DND-41 (cell line): ENCODE data around the gene ACSS3.

Experiments used
- EZH2 ChIP-seq: IDR thresholded peaks from 3 replicates; pipeline ENCODE4 v1.6.1; 2012; ENCODE audit warnings: borderline replicate concordance, low read depth, mild to moderate bottlenecking, moderate library complexity, low read length, inconsistent platforms; ENCODE audit not compliant: severe bottlenecking
- TF ChIP-seq, protein P1 (sequence below): IDR thresholded peaks from 2 replicates; pipeline ENCODE4 v1.5.1; 2012; ENCODE audit warnings: borderline replicate concordance, low read length, moderate library complexity, mild to moderate bottlenecking; ENCODE audit not compliant: poor library complexity, severe bottlenecking; ENCODE audit errors: extremely low read depth

DNA sequence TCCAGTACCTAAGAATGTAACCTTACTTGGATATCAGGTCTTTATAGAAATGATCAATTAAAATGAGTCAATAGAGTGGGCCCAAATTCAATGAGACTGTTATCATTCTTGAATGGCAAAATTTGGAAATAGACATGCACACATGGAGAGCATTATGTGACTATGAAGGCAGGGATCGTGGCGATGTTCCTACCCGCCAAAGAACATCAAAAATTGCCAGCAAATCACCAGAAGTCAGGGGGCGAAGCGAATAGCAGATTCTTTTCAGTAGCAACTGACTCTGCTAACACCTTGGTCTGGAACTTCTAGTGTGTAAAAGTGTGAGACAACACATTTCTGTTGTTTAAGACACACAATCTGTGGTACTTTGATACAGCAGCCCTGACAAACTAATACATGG is 192.5 kb downstream of the ACSS3 start:
- no peak for TF ChIP-seq EZH2
- TF ChIP-seq, protein P1, sequence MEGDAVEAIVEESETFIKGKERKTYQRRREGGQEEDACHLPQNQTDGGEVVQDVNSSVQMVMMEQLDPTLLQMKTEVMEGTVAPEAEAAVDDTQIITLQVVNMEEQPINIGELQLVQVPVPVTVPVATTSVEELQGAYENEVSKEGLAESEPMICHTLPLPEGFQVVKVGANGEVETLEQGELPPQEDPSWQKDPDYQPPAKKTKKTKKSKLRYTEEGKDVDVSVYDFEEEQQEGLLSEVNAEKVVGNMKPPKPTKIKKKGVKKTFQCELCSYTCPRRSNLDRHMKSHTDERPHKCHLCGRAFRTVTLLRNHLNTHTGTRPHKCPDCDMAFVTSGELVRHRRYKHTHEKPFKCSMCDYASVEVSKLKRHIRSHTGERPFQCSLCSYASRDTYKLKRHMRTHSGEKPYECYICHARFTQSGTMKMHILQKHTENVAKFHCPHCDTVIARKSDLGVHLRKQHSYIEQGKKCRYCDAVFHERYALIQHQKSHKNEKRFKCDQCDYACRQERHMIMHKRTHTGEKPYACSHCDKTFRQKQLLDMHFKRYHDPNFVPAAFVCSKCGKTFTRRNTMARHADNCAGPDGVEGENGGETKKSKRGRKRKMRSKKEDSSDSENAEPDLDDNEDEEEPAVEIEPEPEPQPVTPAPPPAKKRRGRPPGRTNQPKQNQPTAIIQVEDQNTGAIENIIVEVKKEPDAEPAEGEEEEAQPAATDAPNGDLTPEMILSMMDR, result no peak
